ENCODE data around the gene AHCY. TPM values are rescaled to one million over a fixed set of nuclear protein-coding genes. Genes with fewer than 3 reads are reported as not detected.
"Not testable (repeated sequence)": the region's sequence is repeated elsewhere in the genome, so short reads cannot be mapped to it uniquely, and the experiment has no call there.

AHCY gene
- 29.3 and 88.3 TPM in 2 replicates for total RNA-seq (ENCODE audit: low replicate concordance)

DNA sequence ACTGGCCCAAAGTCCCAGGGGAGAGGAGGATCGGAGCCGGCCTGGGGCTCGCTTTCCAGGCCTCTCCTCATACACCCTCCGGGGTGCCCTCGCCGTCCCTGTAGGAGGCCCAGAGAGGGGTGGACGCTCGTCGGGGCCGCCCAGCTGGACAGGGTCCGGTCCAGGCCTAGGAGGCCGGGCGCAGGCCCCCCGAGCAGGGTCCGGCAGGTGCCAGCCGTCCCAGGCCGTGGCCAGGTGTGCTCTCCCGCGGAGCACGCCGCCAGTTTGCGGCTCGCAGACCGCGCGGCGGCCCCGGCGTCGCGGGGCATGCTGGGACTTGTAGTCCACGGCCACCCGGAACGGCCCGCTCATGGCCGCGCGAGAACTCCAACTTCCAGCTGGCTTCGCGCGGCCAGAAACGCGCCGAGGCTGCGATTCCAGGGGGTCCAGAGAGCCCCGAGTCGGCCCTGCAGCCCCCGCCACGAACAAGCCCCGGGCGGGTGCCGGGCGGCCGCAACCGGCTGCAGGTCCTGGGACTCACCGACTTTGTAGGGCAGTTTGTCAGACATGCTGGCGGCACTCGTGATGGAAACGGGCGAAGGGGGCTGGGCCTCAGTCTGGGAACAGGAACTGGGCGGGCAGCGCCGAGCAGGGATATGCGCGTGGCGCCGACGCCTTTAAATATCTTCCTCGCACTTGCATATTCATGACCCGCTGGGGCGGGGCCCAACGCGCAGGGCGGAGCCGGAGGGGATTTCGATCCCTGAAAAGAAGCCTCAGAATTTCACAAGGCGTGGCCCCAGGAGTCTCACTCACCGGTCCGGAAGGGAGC is at the start of gene AHCY:
TSS of gene AHCY (minus strand) at position 633 of the 811 bp plus-strand sequence. CDS start at position 548, 85 bp downstream.
- TF ChIP-seq, protein P1, sequence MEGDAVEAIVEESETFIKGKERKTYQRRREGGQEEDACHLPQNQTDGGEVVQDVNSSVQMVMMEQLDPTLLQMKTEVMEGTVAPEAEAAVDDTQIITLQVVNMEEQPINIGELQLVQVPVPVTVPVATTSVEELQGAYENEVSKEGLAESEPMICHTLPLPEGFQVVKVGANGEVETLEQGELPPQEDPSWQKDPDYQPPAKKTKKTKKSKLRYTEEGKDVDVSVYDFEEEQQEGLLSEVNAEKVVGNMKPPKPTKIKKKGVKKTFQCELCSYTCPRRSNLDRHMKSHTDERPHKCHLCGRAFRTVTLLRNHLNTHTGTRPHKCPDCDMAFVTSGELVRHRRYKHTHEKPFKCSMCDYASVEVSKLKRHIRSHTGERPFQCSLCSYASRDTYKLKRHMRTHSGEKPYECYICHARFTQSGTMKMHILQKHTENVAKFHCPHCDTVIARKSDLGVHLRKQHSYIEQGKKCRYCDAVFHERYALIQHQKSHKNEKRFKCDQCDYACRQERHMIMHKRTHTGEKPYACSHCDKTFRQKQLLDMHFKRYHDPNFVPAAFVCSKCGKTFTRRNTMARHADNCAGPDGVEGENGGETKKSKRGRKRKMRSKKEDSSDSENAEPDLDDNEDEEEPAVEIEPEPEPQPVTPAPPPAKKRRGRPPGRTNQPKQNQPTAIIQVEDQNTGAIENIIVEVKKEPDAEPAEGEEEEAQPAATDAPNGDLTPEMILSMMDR (IDR thresholded peaks at IDR 0.05; ENCODE audit: insufficient read depth, low read length), result no peak

DNA sequence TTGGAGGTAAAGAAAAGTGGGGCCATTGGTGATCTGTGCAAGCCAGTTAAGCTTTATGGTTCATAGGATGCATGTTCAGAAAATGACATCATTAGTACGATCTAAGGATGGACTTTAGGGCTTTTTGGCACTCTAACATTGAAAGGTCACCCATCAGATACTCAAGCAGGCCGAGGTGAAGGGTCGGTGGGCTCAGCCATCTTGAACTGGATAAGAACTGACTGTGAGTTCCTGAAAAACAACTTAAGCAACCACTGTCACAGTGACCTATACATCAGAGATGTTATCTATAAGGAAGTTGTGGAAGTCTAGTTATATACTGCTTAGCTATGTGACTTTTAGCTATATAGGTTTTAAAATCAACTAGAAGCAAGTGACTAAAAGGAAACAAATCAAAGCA is 46.9 kb upstream of the AHCY start:
- no peak for DNase-seq (ENCODE audit: low read depth)
- TF ChIP-seq, protein P1 (IDR thresholded peaks at IDR 0.05; ENCODE audit: insufficient read depth, low read length), result no peak
- no peak overlapping the region for H3K4me3 ChIP-seq (ENCODE audit: low read depth, low read length)

More for the DNA sequence above, at the start of gene AHCY:
- H3K4me3 ChIP-seq (ENCODE audit: low read depth, low read length), result peak within 1 kb of the TSS; percentile 83
- DNase-seq (ENCODE audit: low read depth), result peak; percentile 96

DNA sequence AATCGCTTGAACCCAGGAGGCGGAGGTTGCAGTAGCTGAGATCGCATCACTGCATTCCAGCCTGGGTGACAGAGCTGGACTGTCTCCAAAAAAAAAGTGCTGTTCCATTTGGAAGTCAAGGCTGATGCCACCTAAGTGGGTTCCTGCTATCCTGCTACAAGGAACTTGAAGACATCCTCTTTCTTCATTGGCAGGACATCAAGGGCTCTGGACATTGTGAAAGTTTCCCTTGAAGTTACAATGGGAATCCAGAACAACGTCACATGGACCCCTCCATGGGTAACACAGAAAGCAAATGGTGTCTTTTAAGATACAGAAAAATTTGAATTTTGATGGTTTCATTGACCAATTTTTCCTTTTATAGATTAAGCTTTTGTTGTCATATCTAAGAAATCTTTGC is 44.4 kb upstream of the AHCY start:
- TF ChIP-seq, protein P1 (IDR thresholded peaks at IDR 0.05; ENCODE audit: insufficient read depth, low read length), result no peak
- H3K4me3 ChIP-seq (ENCODE audit: low read depth, low read length), result no peak overlapping the region
- no peak for DNase-seq (ENCODE audit: low read depth)

DNA sequence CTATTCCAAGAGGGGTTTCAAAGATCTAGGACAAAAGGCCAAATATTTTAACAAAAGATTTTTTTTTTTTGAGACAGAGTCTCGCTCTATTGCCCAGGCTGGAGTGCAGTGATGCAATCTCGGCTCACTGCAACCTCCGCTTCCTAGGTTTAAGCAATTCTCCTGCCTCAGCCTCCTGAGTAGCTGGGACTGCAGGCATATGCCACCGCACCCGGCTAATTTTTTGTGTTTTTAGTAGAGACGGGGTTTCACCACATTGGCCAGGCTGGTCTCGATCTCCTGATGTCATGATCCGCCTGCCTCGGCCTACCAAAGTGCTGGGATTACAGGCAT is 43.3 kb upstream of the AHCY start:
- not testable (repeated sequence) for H3K4me3 ChIP-seq (ENCODE audit: low read depth, low read length); DNase-seq (ENCODE audit: low read depth)

DNA sequence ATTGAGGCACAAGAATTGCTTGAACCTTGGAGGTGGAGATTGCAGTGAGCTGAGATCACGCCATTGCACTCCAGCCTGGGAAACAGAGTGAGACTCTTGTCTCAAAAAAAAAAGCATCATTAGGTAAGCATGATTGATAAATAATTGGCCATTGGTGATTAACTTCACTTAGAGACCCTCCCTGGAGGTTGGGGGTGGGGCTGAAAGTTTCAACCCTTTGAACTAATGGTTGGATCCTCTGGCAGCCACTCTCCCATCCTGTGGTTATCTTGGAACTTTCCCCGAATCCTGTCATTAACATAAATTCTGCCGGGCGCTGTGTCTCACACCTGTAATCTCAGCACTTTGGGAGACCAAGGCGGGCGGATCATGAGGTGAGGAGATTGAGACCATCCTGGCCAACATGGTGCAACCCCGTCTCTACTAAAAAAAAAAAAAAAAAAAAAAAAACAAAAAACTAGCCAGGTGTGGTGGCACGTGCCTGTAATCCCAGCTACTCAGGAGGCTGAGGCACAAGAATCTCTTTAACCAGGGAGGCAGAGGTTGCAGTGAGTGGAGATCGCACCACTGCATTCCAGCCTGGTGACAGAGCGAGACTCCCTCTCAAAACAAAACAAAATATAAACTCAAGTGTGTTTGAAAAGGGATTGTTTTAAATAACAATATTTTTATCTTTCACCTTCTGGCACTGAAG is 42.8 kb upstream of the AHCY start:
- DNase-seq (ENCODE audit: low read depth); H3K4me3 ChIP-seq (ENCODE audit: low read depth, low read length): not testable (repeated sequence)

DNA sequence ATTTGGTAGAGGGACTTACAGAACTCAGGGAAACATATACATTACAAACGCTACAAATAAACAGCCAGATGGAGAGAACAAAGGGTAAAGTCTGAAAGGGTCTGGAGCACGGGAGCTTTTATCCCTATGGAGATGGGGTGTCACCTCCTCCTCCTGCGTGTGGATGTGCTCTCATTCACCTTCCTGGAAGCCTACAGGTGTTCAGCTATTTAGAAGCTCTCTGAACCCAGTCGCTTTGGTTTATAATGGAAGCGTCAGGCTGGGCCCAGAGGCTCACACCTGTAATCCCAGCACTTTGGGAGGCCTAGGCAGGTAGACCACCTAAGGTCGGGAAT is 42.2 kb upstream of the AHCY start:
- H3K4me3 ChIP-seq (ENCODE audit: low read depth, low read length), result no peak overlapping the region
- TF ChIP-seq, protein P1 (IDR thresholded peaks at IDR 0.05; ENCODE audit: insufficient read depth, low read length), result no peak
- DNase-seq (ENCODE audit: low read depth), result no peak

DNA sequence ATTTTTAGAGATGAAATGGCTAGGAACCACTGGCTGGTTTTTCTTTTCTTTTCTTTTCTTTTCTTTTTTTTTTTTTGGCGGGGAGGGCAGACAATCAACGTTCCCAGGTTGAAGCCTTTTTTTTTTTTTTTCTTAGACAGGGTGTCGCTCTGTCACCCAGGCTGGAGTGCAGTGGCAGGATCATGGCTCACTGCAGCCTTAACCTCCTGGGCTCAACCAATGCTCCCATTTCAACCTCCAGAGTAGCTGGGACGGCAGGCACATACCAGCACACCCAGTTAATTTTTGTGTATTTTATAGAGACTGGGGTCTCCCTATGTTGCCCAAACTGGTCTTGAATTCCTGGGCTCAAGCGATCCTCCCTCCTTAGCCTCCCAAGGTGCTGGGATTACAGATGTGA is 41.1 kb upstream of the AHCY start:
- TF ChIP-seq, protein P1 (IDR thresholded peaks at IDR 0.05; ENCODE audit: insufficient read depth, low read length), result no peak
- H3K4me3 ChIP-seq (ENCODE audit: low read depth, low read length), result no peak overlapping the region
- DNase-seq (ENCODE audit: low read depth), result no peak
